Keratinocyte (primary cell): ENCODE data around the gene MDFI. TPM values are rescaled to one million over a fixed set of nuclear protein-coding genes. Genes with fewer than 3 reads are reported as not detected.

Source experiments
- DNase-seq: peaks from one replicate; pipeline ENCODE4 v3.0.0-alpha.2; 2011; ENCODE audit warnings: low read depth, missing footprints, low spot score
- FAIRE-seq: peaks from 2 replicates; lab custom pipeline; 2011; peaks lifted over from hg19 to GRCh38; lab: Jason Lieb, UNC
- H2AFZ ChIP-seq: 2 replicates; pipeline ENCODE4 v1.6.0; 2012; ENCODE audit warnings: low read length, control low read depth, inconsistent platforms; ENCODE audit not compliant: control insufficient read depth
- H3K27ac ChIP-seq: 2 replicates; pipeline ENCODE4 v1.5.1; 2011; ENCODE audit warnings: low read length; ENCODE audit not compliant: control insufficient read depth, insufficient read depth
- H3K27me3 ChIP-seq: 3 replicates; pipeline ENCODE4 v1.6.0; 2011; ENCODE audit warnings: low read length; ENCODE audit not compliant: control insufficient read depth, insufficient read depth; ENCODE audit errors: extremely low read depth
- H3K36me3 ChIP-seq, 2 experiments: 2 replicates in 1 of 2; 3 replicates in 1 of 2; pipeline ENCODE4 v1.5.1; 2011; ENCODE audit warnings: low read length in 2 of 2, mild to moderate bottlenecking in 1 of 2; ENCODE audit not compliant: control insufficient read depth in 2 of 2, insufficient read depth in 2 of 2; ENCODE audit errors: extremely low read depth in 1 of 2
- H3K4me1 ChIP-seq: 3 replicates; pipeline ENCODE4 v1.5.1; 2011; ENCODE audit warnings: low read length; ENCODE audit not compliant: control insufficient read depth, insufficient read depth; ENCODE audit errors: extremely low read depth
- H3K4me2 ChIP-seq: 3 replicates; pipeline ENCODE4 v1.6.0; 2011; ENCODE audit warnings: low read depth, low read length; ENCODE audit not compliant: control insufficient read depth, insufficient read depth; ENCODE audit errors: extremely low read depth
- H3K4me3 ChIP-seq, 3 experiments: fragments of 200-600 bp in 1 of 3; sonication (generic) in 1 of 3; 2 replicates in 2 of 3; 3 replicates in 1 of 3; pipeline ENCODE4 v1.5.1; 2011 to 2016; ENCODE audit warnings: low read length in 3 of 3, mild to moderate bottlenecking in 3 of 3, control low read depth in 2 of 3, inconsistent platforms in 1 of 3, low read depth in 1 of 3, mixed read lengths in 1 of 3, mixed run types in 1 of 3, moderate library complexity in 1 of 3; ENCODE audit not compliant: control insufficient read depth in 2 of 3, insufficient read depth in 2 of 3; ENCODE audit errors: extremely low read depth in 1 of 3
- H3K79me2 ChIP-seq: 2 replicates; pipeline ENCODE4 v1.6.0; 2012; ENCODE audit warnings: low read length; ENCODE audit not compliant: control insufficient read depth, insufficient read depth
- H3K9ac ChIP-seq: 3 replicates; pipeline ENCODE4 v1.6.0; 2011; ENCODE audit warnings: low read length; ENCODE audit not compliant: control insufficient read depth, insufficient read depth; ENCODE audit errors: extremely low read depth
- H3K9me1 ChIP-seq: 3 replicates; pipeline ENCODE4 v1.6.0; 2011; ENCODE audit warnings: low read length; ENCODE audit not compliant: control insufficient read depth, insufficient read depth; ENCODE audit errors: extremely low read depth
- H3K9me3 ChIP-seq: 2 replicates; pipeline ENCODE4 v1.5.1; 2012; ENCODE audit warnings: low read depth, low read length; ENCODE audit not compliant: control insufficient read depth
- H4K20me1 ChIP-seq: 3 replicates; pipeline ENCODE4 v1.6.0; 2011; ENCODE audit warnings: low read length; ENCODE audit not compliant: control insufficient read depth, insufficient read depth; ENCODE audit errors: extremely low read depth
- CTCF ChIP-seq, 3 experiments: IDR thresholded peaks in 1 of 3; conservative IDR thresholded peaks in 1 of 3; optimal IDR thresholded peaks in 1 of 3; 2 replicates in 2 of 3; 3 replicates in 1 of 3; pipeline versions ENCODE3 to v1.5.1; 2011; ENCODE audit warnings: low read length in 3 of 3, mild to moderate bottlenecking in 3 of 3, moderate library complexity in 2 of 3, control low read depth in 1 of 3, inconsistent platforms in 1 of 3; ENCODE audit not compliant: insufficient read depth in 2 of 3; ENCODE audit errors: extremely low read depth in 1 of 3
- EZH2 ChIP-seq: IDR thresholded peaks from one replicate; pipeline ENCODE4 v1.6.1; 2012; ENCODE audit warnings: inconsistent platforms, mild to moderate bottlenecking, low read length, moderate library complexity
- dilution Hi-C: fragments of 300-500 bp; cut with MboI; formaldehyde crosslinking; loops from one replicate; pipeline ENCODE4 v1.7.0; 2020; ENCODE audit warnings: low sequenced_read_pairs; ENCODE audit not compliant: extremely low pct_ligation_motif_present
- polyA plus RNA-seq, 5 experiments: library from polyadenylated mRNA; depleted of rRNA in 3 of 5; stranded (reverse) in 3 of 5; stranded (forward) in 1 of 5; unstranded in 1 of 5; fragments of >200 nt; gene quantifications; 1 replicate in 1 of 5; 2 replicates in 3 of 5; 3 replicates in 1 of 5; pipeline versions ENCODE4 v1.2.1 to v1.2.3, GENCODE V29; 2011 to 2012; ENCODE audit warnings: missing spikeins in 2 of 5, low read depth in 1 of 5, low replicate concordance in 1 of 5

Gene MDFI
- polyA plus RNA-seq, 1 donor (not counting 4 experiments of a cell fraction or from before 2014, with no cell fraction given): 60.1 TPM

DNA sequence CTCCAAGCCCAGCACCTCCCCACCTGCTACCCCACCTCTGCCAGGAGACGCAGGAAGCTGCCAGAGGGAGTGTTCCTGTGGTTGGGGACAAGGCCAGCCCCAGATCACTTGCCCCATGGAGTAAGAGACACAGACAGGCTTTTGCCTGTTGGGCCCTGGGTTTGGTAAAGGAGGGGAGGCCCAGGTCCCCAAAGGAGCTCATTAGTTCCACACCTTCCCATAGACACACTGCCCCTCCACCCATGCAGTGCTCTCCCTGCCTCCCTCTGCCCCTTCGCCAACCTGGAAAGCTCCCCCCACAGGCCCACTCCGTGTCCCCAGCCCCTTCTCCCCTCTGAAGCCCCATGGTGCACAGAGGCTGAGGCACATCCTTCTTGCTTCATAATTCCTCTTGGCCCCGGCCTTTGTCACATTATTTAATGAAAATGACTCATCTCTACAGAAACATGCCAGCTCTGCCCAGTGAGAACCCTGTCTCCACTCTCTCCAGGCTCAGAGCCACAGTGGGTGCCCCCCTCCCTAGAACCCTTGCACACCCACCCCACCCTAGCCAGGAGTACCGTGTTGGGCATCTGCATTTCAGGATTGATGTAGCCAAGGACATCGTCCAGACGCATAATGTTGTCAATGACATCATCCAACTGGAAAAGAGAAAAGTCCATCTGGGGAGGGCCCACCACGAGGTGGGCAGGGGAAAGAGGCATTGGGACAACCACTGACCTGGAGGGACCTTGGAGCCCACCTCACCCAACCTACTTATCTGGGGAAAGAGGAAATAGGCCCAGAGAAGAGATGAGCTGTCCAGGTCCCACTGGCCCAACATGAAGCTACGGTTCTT lies 51.1 kb downstream of the MDFI start:
- no peak for FAIRE-seq
- peaks cover 0 to 4% of the 10 kb centered on the region in 2 experiments for H3K36me3 ChIP-seq

GRCh38 chr6:41690541-41691330 lies 52.5 kb downstream of the MDFI start:
- H3K4me2 ChIP-seq: no peak overlapping the region
- DNase-seq (no peak), FAIRE-seq (no peak)
- peaks cover 0 to 2% of the 10 kb centered on the region in 2 experiments for H3K36me3 ChIP-seq
- H3K9ac ChIP-seq: no peak overlapping the region
- no peak overlapping the region for H3K4me3 ChIP-seq
- H3K27ac ChIP-seq: no peak overlapping the region
- no peaks in the 10 kb centered on the region for H3K9me1 ChIP-seq
- H4K20me1 ChIP-seq: no peaks in the 10 kb centered on the region
- no peak for TF ChIP-seq CTCF (optimal IDR thresholded peaks at IDR 0.05 in 1 of 3, IDR thresholded peaks at IDR 0.05 in 1 of 3, conservative IDR thresholded peaks at IDR 0.05 in 1 of 3; ENCODE audit: extremely low read depth in 1 of 3, insufficient read depth in 2 of 3, low read length in 3 of 3)
- TF ChIP-seq EZH2: no peak
- peaks cover 9% of the 10 kb centered on the region for H3K4me1 ChIP-seq
- no peaks in the 10 kb centered on the region for H3K9me3 ChIP-seq
- no peaks in the 10 kb centered on the region for H3K27me3 ChIP-seq
- H3K79me2 ChIP-seq: no peaks in the 10 kb centered on the region
- H2AFZ ChIP-seq: no peak overlapping the region
- dilution Hi-C loops: no loop called here

More for the DNA sequence above, 51.1 kb downstream of the MDFI start:
- Histone ChIP-seq H3K79me2 (no peaks in the 10 kb centered on the region), H3K4me1 (peaks cover 9% of the 10 kb centered on the region), H3K27ac (no peak overlapping the region), H4K20me1 (no peaks in the 10 kb centered on the region), H3K27me3 (no peaks in the 10 kb centered on the region), H3K4me2 (no peak overlapping the region), H3K9me3 (no peaks in the 10 kb centered on the region), H3K9ac (no peak overlapping the region), H2AFZ (no peak overlapping the region), H3K9me1 (no peaks in the 10 kb centered on the region), H3K4me3 (no peak overlapping the region)
- TF ChIP-seq EZH2: no peak
- TF ChIP-seq CTCF (optimal IDR thresholded peaks at IDR 0.05 in 1 of 3, IDR thresholded peaks at IDR 0.05 in 1 of 3, conservative IDR thresholded peaks at IDR 0.05 in 1 of 3; ENCODE audit: extremely low read depth in 1 of 3, insufficient read depth in 2 of 3, low read length in 3 of 3): no peak
- dilution Hi-C loops: no loop called here
- no peak for DNase-seq
